ENCODE data around the gene TEAD3.
A peak's percentile ranks its signal among the peaks of the same experiment; 100 is the strongest.
"Not testable (repeated sequence)": the region's sequence is repeated elsewhere in the genome, so short reads cannot be mapped to it uniquely, and the experiment has no call there.

The TEAD3 gene

GRCh38 chr6:35441205-35441604 is 55.7 kb downstream of the TEAD3 start:
- Mint-ChIP-seq H3K4me1 (ENCODE audit: low read depth) (peaks cover 5% of the 10 kb centered on the region), H3K36me3 (no peaks in the 10 kb centered on the region)

GRCh38 chr6:35439308-35439707 is 57.6 kb downstream of the TEAD3 start:
- H3K9me3 Mint-ChIP-seq (ENCODE audit: low read depth) = no peaks in the 10 kb centered on the region
- no peaks in the 10 kb centered on the region for H3K27me3 Mint-ChIP-seq
- H3K4me3 Mint-ChIP-seq = no peak overlapping the region
- no peaks in the 10 kb centered on the region for H3K36me3 Mint-ChIP-seq
- H3K27ac Mint-ChIP-seq = no peak overlapping the region
- no peaks in the 10 kb centered on the region for H3K4me1 Mint-ChIP-seq (ENCODE audit: low read depth)

More at GRCh38 chr6:35441205-35441604, 55.7 kb downstream of the TEAD3 start:
- Mint-ChIP-seq H3K4me3 (no peak overlapping the region), H3K27me3 (no peaks in the 10 kb centered on the region), H3K27ac (no peak overlapping the region), H3K9me3 (ENCODE audit: low read depth) (no peaks in the 10 kb centered on the region)

GRCh38 chr6:35438378-35439065 is 58.4 kb downstream of the TEAD3 start:
- not testable (repeated sequence) for H3K4me3 Mint-ChIP-seq; H3K36me3 Mint-ChIP-seq; H3K9me3 Mint-ChIP-seq (ENCODE audit: low read depth); H3K27ac Mint-ChIP-seq; H3K4me1 Mint-ChIP-seq (ENCODE audit: low read depth); H3K27me3 Mint-ChIP-seq

DNA sequence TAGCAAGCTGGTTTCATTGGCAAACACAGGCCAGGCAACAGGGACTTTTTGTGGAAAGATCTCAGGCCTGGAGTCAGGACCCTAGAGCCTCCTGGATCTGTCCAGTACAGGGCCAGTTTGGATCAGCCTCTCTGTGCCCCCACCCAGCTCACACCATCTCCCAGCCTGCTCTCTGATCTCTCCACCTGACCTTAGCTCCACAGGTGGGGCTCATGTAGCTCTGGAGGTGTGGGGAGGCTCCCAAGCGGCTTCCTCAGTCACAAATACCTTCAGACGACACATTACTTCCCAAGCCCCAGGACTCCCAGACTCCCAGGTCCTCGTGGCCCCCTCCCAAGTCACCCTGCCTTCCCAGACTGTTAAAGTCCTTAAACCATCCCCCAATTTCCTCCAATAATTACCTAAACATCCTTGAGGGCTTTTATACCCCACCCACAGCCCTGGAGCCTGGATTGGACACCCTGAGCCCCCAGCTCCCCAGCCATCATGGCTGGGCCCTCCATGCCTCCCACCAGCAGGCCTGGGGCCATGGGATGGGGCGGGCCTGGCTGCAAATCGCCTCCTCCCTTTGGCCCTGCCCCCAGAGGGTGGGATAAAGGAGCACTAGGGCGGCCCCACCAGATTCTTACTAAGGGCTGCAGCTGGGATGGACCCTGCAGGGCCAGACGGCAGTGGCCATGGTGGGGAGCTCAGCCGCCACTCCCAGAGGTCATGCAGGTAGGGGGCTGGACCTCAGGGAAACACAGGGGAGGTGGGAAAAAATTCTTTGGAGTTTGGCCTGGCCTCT is 60.6 kb downstream of the TEAD3 start:
- no peak overlapping the region for H3K27ac Mint-ChIP-seq
- H3K4me1 Mint-ChIP-seq (ENCODE audit: low read depth) = no peaks in the 10 kb centered on the region
- no peaks in the 10 kb centered on the region for H3K27me3 Mint-ChIP-seq
- no peaks in the 10 kb centered on the region for H3K36me3 Mint-ChIP-seq
- no peak overlapping the region for H3K4me3 Mint-ChIP-seq
- no peaks in the 10 kb centered on the region for H3K9me3 Mint-ChIP-seq (ENCODE audit: low read depth)

DNA sequence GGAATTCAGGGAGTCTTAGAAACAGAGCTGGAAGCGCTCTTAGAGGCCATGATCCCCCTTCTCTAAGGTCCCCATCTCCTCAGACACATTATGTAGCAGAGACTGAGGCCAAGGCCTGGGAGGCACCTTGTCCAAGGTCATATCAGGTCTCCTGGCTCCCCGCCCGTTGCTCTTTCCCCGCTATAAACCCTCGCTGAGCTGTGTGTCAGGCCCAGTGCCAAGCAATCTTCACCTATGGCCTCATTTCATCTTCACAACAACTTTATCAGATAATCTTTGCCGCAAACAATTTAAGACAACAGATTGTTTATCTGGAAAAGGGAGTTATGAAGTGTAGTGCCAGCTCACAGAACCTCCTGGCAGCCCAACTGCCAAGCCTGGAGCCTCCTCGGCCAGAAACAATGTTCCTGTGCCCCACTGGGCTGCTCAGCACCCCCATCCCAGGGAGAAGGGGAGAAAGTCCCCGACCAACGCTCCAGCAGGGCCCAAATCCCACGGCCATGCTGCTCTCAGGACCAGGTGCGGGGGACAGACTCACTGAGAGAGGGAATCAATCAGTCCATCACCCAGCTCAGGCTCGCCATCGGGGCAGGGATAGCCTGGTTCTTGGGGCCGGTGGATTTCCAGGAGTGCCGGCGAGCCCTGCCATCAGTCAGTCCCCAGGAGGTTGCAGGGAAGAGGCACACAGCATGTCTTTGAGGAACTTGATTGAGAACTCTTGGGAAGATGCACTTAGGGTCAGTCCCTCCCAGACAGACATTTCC is 61.6 kb downstream of the TEAD3 start:
- H3K27me3 Mint-ChIP-seq = no peaks in the 10 kb centered on the region
- no peaks in the 10 kb centered on the region for H3K9me3 Mint-ChIP-seq (ENCODE audit: low read depth)
- no peaks in the 10 kb centered on the region for H3K4me1 Mint-ChIP-seq (ENCODE audit: low read depth)
- H3K36me3 Mint-ChIP-seq = no peaks in the 10 kb centered on the region
- H3K27ac Mint-ChIP-seq = no peak overlapping the region
- H3K4me3 Mint-ChIP-seq = no peak overlapping the region

GRCh38 chr6:35432702-35433101 is 64.2 kb downstream of the TEAD3 start:
- H3K27me3 Mint-ChIP-seq; H3K9me3 Mint-ChIP-seq (ENCODE audit: low read depth); H3K4me3 Mint-ChIP-seq; H3K27ac Mint-ChIP-seq; H3K4me1 Mint-ChIP-seq (ENCODE audit: low read depth); H3K36me3 Mint-ChIP-seq: not testable (repeated sequence)

- Mint-ChIP-seq H3K4me3 (no peak overlapping the region), H3K27me3 (no peaks in the 10 kb centered on the region), H3K36me3 (peaks cover 5% of the 10 kb centered on the region), H3K9me3 (ENCODE audit: low read depth) (peaks cover 9% of the 10 kb centered on the region), H3K27ac (no peak overlapping the region), H3K4me1 (ENCODE audit: low read depth) (no peaks in the 10 kb centered on the region)
These were observed 64.6 kb downstream of the TEAD3 start for GRCh38 chr6:35432291-35432690.

DNA sequence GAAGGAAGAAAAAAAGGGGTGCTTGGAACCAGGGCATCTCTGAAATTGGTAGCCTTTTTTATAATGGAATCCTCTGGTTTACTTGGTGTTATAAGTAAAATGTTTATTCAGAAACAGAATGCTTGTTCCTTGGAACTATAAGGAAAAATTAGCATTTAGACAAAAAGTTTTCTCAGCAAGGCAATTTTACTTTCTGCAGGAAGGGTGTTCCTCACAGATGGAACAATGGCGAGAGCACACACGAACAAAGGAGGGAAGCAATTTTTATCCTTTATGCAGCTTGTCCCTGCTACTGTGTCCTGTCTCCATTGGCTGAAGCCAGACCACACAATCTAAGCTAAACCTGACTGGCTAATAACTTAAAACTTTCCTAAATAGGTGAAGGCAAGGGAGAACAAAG is 67.4 kb downstream of the TEAD3 start:
- no peaks in the 10 kb centered on the region for H3K27me3 Mint-ChIP-seq
- H3K36me3 Mint-ChIP-seq = peaks cover 8% of the 10 kb centered on the region
- peaks cover 9% of the 10 kb centered on the region for H3K9me3 Mint-ChIP-seq (ENCODE audit: low read depth)
- H3K4me3 Mint-ChIP-seq = no peak overlapping the region
- no peak overlapping the region for H3K27ac Mint-ChIP-seq
- no peaks in the 10 kb centered on the region for H3K4me1 Mint-ChIP-seq (ENCODE audit: low read depth)

DNA sequence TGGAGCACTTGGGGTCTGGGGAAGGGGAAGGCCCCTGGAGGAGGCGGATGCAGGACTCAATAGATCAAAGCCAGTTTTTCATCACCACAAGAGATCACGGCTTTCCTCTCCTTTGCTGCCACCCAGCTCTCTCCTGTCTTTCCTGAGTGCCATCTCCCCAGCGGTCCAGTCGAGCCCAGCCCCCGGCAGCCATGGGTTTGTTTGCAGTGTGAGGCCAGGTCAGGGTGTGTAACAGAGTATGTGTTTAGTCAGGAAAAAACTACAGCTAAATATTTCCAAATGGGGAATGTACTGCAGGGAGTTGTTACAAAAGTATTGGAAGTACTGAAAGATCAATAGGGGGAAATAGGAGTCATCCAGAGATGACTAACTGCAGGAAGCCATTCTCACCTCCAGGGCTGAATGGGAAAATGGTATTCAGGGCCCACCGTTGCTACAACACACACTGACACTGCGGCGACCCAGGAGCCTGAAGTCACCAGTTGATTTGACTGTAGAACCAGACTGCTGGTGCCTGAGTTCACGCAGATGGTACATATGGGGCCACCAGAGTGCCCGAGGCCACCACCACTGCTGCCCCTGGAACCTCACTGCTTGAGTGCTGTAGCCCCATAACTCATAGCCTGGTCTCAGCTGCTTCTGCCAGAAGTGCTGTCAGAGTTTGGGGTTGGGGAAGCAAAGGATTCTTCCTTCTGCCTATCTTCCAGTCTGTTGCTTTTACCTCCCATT is 68.3 kb downstream of the TEAD3 start:
- no peak overlapping the region for H3K27ac Mint-ChIP-seq
- peaks cover 9% of the 10 kb centered on the region for H3K9me3 Mint-ChIP-seq (ENCODE audit: low read depth)
- peaks cover 8% of the 10 kb centered on the region for H3K36me3 Mint-ChIP-seq
- no peaks in the 10 kb centered on the region for H3K27me3 Mint-ChIP-seq
- H3K4me3 Mint-ChIP-seq = no peak overlapping the region
- no peaks in the 10 kb centered on the region for H3K4me1 Mint-ChIP-seq (ENCODE audit: low read depth)

- H3K27ac Mint-ChIP-seq = no peak overlapping the region
- H3K27me3 Mint-ChIP-seq = no peaks in the 10 kb centered on the region
- H3K4me3 Mint-ChIP-seq = no peak overlapping the region
- peaks cover 9% of the 10 kb centered on the region for H3K9me3 Mint-ChIP-seq (ENCODE audit: low read depth)
- H3K4me1 Mint-ChIP-seq (ENCODE audit: low read depth) = no peaks in the 10 kb centered on the region
- peaks cover 8% of the 10 kb centered on the region for H3K36me3 Mint-ChIP-seq
These were observed 69.0 kb downstream of the TEAD3 start for GRCh38 chr6:35427851-35428321.

DNA sequence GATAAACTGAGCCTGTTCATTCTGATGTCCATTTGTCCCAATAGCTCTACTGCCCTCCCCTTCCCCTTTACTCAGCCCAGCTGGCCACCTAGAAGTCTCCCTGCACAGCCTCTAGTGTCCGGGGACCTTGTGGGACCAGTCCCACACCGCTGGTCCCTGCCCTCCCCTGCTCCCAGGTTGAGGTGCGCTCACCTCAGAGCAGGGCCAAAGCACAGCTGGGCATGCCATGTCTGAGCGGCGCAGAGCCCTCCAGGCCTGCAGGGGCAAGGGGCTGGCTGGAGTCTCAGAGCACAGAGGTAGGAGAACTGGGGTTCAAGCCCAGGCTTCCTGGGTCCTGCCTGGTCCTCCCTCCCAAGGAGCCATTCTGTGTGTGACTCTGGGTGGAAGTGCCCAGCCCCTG is 69.4 kb downstream of the TEAD3 start:
- H3K27me3 Mint-ChIP-seq = no peaks in the 10 kb centered on the region
- no peaks in the 10 kb centered on the region for H3K4me1 Mint-ChIP-seq (ENCODE audit: low read depth)
- H3K4me3 Mint-ChIP-seq = no peak overlapping the region
- H3K9me3 Mint-ChIP-seq (ENCODE audit: low read depth) = peaks cover 9% of the 10 kb centered on the region
- no peak overlapping the region for H3K27ac Mint-ChIP-seq
- H3K36me3 Mint-ChIP-seq = peaks cover 8% of the 10 kb centered on the region

DNA sequence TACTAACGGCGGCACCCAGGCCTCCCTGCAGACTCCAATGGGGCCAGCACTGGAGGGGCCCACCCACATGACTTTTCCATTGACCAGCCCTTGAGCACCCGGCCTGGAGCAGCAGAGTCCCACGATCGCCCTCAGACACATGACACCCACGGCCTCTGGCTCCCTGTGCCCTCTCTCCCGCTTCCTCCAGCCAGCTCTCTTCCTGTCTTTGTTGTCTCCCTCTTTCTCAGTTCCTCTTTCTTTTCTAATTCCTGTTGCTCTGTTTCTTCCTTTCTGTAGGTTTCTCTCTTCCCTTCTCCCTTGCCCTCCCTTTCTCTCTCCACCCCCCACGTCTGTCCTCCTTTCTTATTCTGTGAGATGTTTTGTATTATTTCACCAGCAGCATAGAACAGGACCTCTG is 70.8 kb downstream of the TEAD3 start:
- H3K4me3 Mint-ChIP-seq = no peak overlapping the region
- H3K27ac Mint-ChIP-seq = peak overlapping the region; percentile 41
- peaks cover 10% of the 10 kb centered on the region for H3K36me3 Mint-ChIP-seq
- no peaks in the 10 kb centered on the region for H3K4me1 Mint-ChIP-seq (ENCODE audit: low read depth)
- H3K9me3 Mint-ChIP-seq (ENCODE audit: low read depth) = peaks cover 9% of the 10 kb centered on the region
- no peaks in the 10 kb centered on the region for H3K27me3 Mint-ChIP-seq

- no peak overlapping the region for H3K27ac Mint-ChIP-seq
- H3K9me3 Mint-ChIP-seq (ENCODE audit: low read depth) = peaks cover 9% of the 10 kb centered on the region
- peaks cover 10% of the 10 kb centered on the region for H3K36me3 Mint-ChIP-seq
- no peaks in the 10 kb centered on the region for H3K27me3 Mint-ChIP-seq
- H3K4me1 Mint-ChIP-seq (ENCODE audit: low read depth) = no peaks in the 10 kb centered on the region
- no peak overlapping the region for H3K4me3 Mint-ChIP-seq
These were observed 71.6 kb downstream of the TEAD3 start for GRCh38 chr6:35425284-35425683.
